Activated CD4-positive, alpha-beta T cell treated with anti-CD3 and anti-CD28 coated beads, Interleukin-2, amount 10 ng/mL, durations not matched to agents 24 days and 14 days (primary cell): Measurements from ENCODE around the gene SPIN4. TPM values are rescaled to one million over a fixed set of nuclear protein-coding genes. Genes with fewer than 3 reads are reported as not detected.

Experiments used
- DNase-seq: peaks from one replicate; pipeline ENCODE4 v3.0.0; 2022
- H3K27ac Mint-ChIP-seq: one replicate; pipeline ENCODE4 v1.8.0; 2022; ENCODE audit warnings: mild to moderate bottlenecking, mixed read lengths
- H3K27me3 Mint-ChIP-seq: one replicate; pipeline ENCODE4 v1.8.0; 2022; ENCODE audit warnings: mixed read lengths
- H3K36me3 Mint-ChIP-seq: one replicate; pipeline ENCODE4 v1.8.0; 2022; ENCODE audit warnings: low read depth, mild to moderate bottlenecking, mixed read lengths
- H3K4me1 Mint-ChIP-seq: one replicate; pipeline ENCODE4 v1.8.0; 2021; ENCODE audit warnings: mixed read lengths
- H3K4me3 Mint-ChIP-seq: one replicate; pipeline ENCODE4 v1.8.0; 2022; ENCODE audit warnings: mild to moderate bottlenecking, moderate library complexity, mixed read lengths
- H3K9me3 Mint-ChIP-seq: one replicate; pipeline ENCODE4 v1.8.0; 2021; ENCODE audit warnings: mixed read lengths
- intact Hi-C: fragments of 100-400 bp; cut with micrococcal nuclease; formaldehyde crosslinking; loops from one replicate; pipeline ENCODE4 v1.15.1; 2023
- total RNA-seq: library from RNA; stranded (reverse); gene quantifications from 2 replicates; pipeline ENCODE4 v1.2.3, GENCODE V29; 2022

Gene SPIN4
- total RNA-seq, 1 donor from 2014 or later = 4.9 TPM

- Mint-ChIP-seq H3K4me1 (no peaks in the 10 kb centered on the region), H3K27ac (no peak overlapping the region), H3K4me3 (no peak overlapping the region), H3K9me3 (peaks cover 7% of the 10 kb centered on the region), H3K27me3 (no peaks in the 10 kb centered on the region), H3K36me3 (no peaks in the 10 kb centered on the region)
- no peak for DNase-seq
- intact Hi-C loops = no loop called here
Observed at GRCh38 chrX:63299596-63299995, 51.5 kb downstream of the SPIN4 start.
